ENCODE data around the gene PRXL2C. TPM values are rescaled to one million over a fixed set of nuclear protein-coding genes. Genes with fewer than 3 reads are reported as not detected.

Gene PRXL2C
- total RNA-seq, 3 donors from 2014 or later = 14.3 to 26.1 (median 16.1) TPM

DNA sequence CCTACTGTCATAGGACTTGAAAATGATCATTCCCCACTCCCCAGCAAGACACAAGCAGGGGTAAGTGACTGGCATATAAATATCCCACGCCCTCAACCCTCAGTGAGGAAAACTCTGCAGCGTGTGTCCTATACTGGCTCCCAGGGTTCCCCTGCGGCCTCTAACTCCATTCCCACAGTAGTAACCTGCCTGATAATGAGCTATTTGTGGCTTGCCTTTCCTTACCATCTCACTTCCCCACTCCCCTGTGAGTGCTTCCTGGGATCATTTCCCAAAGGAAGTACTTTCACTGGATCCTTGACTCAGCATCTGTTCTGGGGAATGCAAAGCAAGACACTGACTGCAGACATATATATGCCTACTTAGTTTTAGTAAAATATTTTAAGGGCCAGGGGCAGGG, 49.8 kb downstream of the PRXL2C start:
- intact Hi-C loops (cut with DNase I; ENCODE audit: low total_unique reads) = no loop called here
- no peak for TF ChIP-seq POLR2AphosphoS5 (IDR thresholded peaks at IDR 0.05)

DNA sequence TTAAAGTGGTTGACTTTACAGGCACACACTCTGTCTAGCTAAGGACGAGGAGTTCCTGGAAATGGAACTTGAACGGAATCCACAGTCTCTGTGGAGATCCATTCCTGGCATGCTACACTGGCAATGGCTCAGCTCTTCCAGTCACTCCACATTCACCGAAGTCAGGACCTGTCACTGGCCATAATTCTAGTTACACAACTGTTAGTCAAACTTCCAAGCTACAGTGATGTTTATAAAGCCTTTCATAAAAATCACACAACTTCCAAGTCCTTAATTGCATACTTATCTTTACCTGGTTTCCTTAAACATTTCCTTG, 51.2 kb downstream of the PRXL2C start:
- intact Hi-C loops (cut with DNase I; ENCODE audit: low total_unique reads) = no loop called here
- no peak for TF ChIP-seq POLR2A (IDR thresholded peaks at IDR 0.05)
- TF ChIP-seq POLR2AphosphoS5 (IDR thresholded peaks at IDR 0.05) = peak in 2 of 3 donors; percentile 69 to 86
- Histone ChIP-seq H3K36me3 (no peaks in the 10 kb centered on the region), H3K9me3 (no peaks in the 10 kb centered on the region), H3K27ac (peak overlapping the region; percentile 50 to 78), H3K27me3 (no peaks in the 10 kb centered on the region), H3K4me1 (no peaks in the 10 kb centered on the region), H3K4me3 (peak overlapping the region in 1 of 3 donors; percentile 5)
- no peak for DNase-seq (ENCODE audit: low spot score in 2 of 2)

More for the DNA sequence above, 49.8 kb downstream of the PRXL2C start:
- no peaks in the 10 kb centered on the region for H3K9me3 ChIP-seq
- H3K27ac ChIP-seq = no peak overlapping the region
- H3K27me3 ChIP-seq = no peaks in the 10 kb centered on the region
- no peak for DNase-seq (ENCODE audit: low spot score in 2 of 2)
- no peaks in the 10 kb centered on the region for H3K4me1 ChIP-seq
- H3K36me3 ChIP-seq = no peaks in the 10 kb centered on the region
- no peak overlapping the region for H3K4me3 ChIP-seq

DNA sequence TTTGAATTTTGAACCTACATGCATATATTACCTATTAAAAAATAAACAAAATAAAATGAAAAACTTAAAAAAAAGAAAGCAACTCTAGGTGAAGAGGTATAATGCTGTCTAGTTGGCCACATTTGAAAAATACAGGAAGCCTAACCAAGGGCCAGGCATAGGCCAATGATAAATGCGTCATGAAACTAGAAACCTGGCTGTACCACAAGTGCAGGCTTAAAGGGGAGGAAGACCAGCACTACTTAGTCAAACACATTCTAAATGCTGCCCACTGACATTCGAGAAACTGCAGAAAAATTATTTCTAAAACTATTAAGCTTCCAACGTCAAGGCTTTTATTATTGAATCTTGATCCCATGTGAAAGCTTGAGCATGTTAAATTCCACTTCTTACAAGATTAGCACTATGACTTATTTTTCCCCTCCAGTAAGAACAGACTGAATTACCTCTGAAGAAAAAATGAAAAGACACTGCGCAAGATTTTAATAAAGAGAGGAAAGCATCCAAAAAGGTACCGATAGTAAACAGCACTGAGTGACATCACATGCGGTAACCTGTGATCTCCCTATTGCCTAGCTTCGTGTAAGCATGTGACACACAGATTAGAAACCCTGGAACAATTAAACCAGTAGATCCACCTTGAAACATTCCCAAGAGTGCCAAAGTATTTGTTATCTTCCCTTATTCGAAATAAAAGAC, 51.7 kb downstream of the PRXL2C start:
- intact Hi-C loops (cut with DNase I; ENCODE audit: low total_unique reads) = no loop called here
- peak overlapping the region; percentile 50 to 78 for H3K27ac ChIP-seq
- no peak for TF ChIP-seq POLR2AphosphoS5 (IDR thresholded peaks at IDR 0.05)
- no peak for TF ChIP-seq POLR2A (IDR thresholded peaks at IDR 0.05)
- TF ChIP-seq, protein P1, sequence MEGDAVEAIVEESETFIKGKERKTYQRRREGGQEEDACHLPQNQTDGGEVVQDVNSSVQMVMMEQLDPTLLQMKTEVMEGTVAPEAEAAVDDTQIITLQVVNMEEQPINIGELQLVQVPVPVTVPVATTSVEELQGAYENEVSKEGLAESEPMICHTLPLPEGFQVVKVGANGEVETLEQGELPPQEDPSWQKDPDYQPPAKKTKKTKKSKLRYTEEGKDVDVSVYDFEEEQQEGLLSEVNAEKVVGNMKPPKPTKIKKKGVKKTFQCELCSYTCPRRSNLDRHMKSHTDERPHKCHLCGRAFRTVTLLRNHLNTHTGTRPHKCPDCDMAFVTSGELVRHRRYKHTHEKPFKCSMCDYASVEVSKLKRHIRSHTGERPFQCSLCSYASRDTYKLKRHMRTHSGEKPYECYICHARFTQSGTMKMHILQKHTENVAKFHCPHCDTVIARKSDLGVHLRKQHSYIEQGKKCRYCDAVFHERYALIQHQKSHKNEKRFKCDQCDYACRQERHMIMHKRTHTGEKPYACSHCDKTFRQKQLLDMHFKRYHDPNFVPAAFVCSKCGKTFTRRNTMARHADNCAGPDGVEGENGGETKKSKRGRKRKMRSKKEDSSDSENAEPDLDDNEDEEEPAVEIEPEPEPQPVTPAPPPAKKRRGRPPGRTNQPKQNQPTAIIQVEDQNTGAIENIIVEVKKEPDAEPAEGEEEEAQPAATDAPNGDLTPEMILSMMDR (IDR thresholded peaks at IDR 0.05) = no peak
- no peak for DNase-seq (ENCODE audit: low spot score in 2 of 2)
- no peaks in the 10 kb centered on the region for H3K9me3 ChIP-seq
- H3K27me3 ChIP-seq = no peaks in the 10 kb centered on the region
- H3K36me3 ChIP-seq = no peaks in the 10 kb centered on the region
- no peaks in the 10 kb centered on the region for H3K4me1 ChIP-seq
- peak overlapping the region in 1 of 3 donors; percentile 5 for H3K4me3 ChIP-seq

DNA sequence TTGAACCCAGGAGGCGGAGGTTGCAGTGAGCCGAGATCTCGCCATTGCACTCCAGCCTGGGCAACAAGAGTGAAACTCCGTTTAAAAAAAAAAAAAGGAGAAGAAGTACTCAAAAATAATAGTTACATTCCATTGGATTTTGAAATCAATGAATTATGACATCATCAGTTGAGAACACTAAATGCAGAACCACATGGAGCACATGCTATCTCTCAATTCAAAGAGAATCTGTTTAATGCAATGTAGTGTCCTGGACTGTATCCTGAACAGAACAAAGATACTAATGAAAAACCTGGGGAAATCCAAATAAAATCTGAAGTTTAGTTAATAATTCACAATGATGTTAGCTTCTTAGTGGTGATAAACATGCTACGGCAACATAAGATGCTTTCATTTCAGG, 55.8 kb downstream of the PRXL2C start:
- H3K36me3 ChIP-seq = no peaks in the 10 kb centered on the region

DNA sequence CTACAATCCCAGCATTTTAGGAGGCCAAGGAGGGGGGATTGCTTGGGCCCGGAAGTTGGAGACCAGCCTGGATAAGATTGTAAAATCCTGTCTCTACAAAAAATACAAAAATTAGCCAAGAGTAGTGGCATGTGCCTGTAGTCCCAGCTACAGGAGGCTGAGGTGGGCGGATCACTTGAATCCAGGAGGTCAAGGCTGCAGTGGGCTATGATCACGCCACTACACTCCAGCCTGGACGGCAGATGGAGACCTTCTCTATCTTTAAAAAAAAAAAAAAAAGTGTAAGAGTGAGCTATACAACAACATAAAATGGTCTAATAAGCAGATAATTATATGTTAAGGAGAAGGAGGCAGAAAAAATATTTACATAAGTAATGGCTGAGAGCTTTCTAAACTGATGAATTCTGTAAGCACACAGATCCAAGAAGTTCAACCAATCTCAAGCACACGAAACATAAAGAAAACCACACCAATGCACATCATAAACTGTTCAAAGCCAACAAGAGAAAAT, 58.5 kb downstream of the PRXL2C start:
- no peaks in the 10 kb centered on the region for H3K4me1 ChIP-seq
- H3K27ac ChIP-seq = no peak overlapping the region
- H3K9me3 ChIP-seq = no peaks in the 10 kb centered on the region
- intact Hi-C loops (cut with DNase I; ENCODE audit: low total_unique reads) = no loop called here
- no peak overlapping the region for H3K4me3 ChIP-seq
- H3K27me3 ChIP-seq = no peaks in the 10 kb centered on the region
- no peak for DNase-seq (ENCODE audit: low spot score in 2 of 2)
- no peaks in the 10 kb centered on the region for H3K36me3 ChIP-seq
- TF ChIP-seq POLR2AphosphoS5 (IDR thresholded peaks at IDR 0.05) = no peak
- no peak for TF ChIP-seq POLR2A (IDR thresholded peaks at IDR 0.05)
- TF ChIP-seq, protein P1 (IDR thresholded peaks at IDR 0.05) = no peak

More for the DNA sequence above, 55.8 kb downstream of the PRXL2C start:
- Histone ChIP-seq H3K9me3 (no peaks in the 10 kb centered on the region), H3K4me3 (no peak overlapping the region), H3K4me1 (no peaks in the 10 kb centered on the region), H3K27ac (no peak overlapping the region), H3K27me3 (no peaks in the 10 kb centered on the region)
- TF ChIP-seq POLR2A (IDR thresholded peaks at IDR 0.05) (no peak), POLR2AphosphoS5 (IDR thresholded peaks at IDR 0.05) (no peak)
- TF ChIP-seq, protein P1 (IDR thresholded peaks at IDR 0.05) = no peak
- intact Hi-C loops (cut with DNase I; ENCODE audit: low total_unique reads) = no loop called here
- no peak for DNase-seq (ENCODE audit: low spot score in 2 of 2)

Other genes starting within 250 kb of the PRXL2C start
- 1 to 10 TPM in 2 of 3 donors, under 1 TPM in 1; 0.98 to 1.8 (median 1.2) TPM for gene ZNF367, start 236.9 kb downstream of the PRXL2C start, total RNA-seq
- gene HABP4, start 205.1 kb downstream of the PRXL2C start, total RNA-seq = 10 to 100 TPM in 2 of 3 donors, 1 to 10 TPM in 1; 9.7 to 26.6 (median 22.3) TPM
- 10 to 100 TPM; 22.0 to 33.4 (median 23.9) TPM for gene CDC14B, start 35.5 kb downstream of the PRXL2C start, total RNA-seq
- gene ZNF510, start 122.8 kb upstream of the PRXL2C start, total RNA-seq = 10 to 100 TPM; 13.8 to 25.2 (median 17.4) TPM
- 10 to 100 TPM in 2 of 3 donors, 1 to 10 TPM in 1; 9.0 to 23.0 (median 18.4) TPM for gene ZNF782, start 199.2 kb upstream of the PRXL2C start, total RNA-seq

Measured in breast epithelium (tissue), 4 donors.